Mononuclear cell (primary cell): ENCODE results near the gene LRR1. TPM values are rescaled to one million over a fixed set of nuclear protein-coding genes. Genes with fewer than 3 reads are reported as not detected.
A peak's percentile ranks its signal among the peaks of the same experiment; 100 is the strongest.
"Not testable (repeated sequence)": the region's sequence is repeated elsewhere in the genome, so short reads cannot be mapped to it uniquely, and the experiment has no call there.

Experiments
- H3K27me3 ChIP-seq: 2 replicates; pipeline ENCODE4 v1.6.0; 2011; ENCODE audit warnings: low read length, control low read depth; ENCODE audit not compliant: insufficient read depth
- H3K4me1 ChIP-seq: 2 replicates; pipeline ENCODE4 v1.5.1; 2011; ENCODE audit warnings: mild to moderate bottlenecking, low read length, control low read depth; ENCODE audit not compliant: insufficient read depth
- H3K4me3 ChIP-seq: 2 replicates; pipeline ENCODE4 v1.5.1; 2011; ENCODE audit warnings: mild to moderate bottlenecking, low read length, moderate library complexity
- H3K9me3 ChIP-seq: 2 replicates; pipeline ENCODE4 v1.5.1; 2011; ENCODE audit warnings: low read depth, mild to moderate bottlenecking, control low read depth, low read length
- total RNA-seq: library from RNA; depleted of rRNA; stranded (reverse); fragments of >200 nt; gene quantifications from one replicate; pipeline ENCODE4 v1.2.3, GENCODE V29; 2012

Gene LRR1
- total RNA-seq, 1 donor, result 10.8 TPM

- Histone ChIP-seq H3K4me3 (no peak overlapping the region), H3K4me1 (peaks cover 28% of the 10 kb centered on the region), H3K9me3 (no peaks in the 10 kb centered on the region), H3K27me3 (no peaks in the 10 kb centered on the region)
These were observed 17.3 kb upstream of the LRR1 start for GRCh38 chr14:49581209-49582112.

GRCh38 chr14:49582113-49582977, 16.4 kb upstream of the LRR1 start:
- H3K27me3 ChIP-seq, result no peaks in the 10 kb centered on the region
- no peaks in the 10 kb centered on the region for H3K9me3 ChIP-seq
- peaks cover 28% of the 10 kb centered on the region for H3K4me1 ChIP-seq
- no peak overlapping the region for H3K4me3 ChIP-seq

DNA sequence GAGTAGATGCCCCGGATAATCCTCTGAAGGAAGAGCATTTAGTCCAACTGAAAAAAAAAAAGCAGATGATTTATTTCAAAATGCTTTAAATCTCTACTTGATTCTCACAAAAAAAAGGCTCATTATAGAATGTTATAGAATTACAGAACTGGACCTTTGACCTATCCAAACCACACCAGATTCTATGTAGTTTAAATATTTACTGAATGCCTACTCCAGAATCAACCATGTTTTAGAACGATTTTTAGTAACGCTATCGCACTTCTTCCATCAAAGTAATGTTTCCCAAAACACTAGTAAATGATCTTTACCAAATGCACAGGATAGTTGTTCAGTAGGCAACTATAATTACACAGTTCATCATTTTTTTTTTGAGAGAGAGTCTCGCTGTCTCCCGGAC, 15.1 kb upstream of the LRR1 start:
- no peaks in the 10 kb centered on the region for H3K9me3 ChIP-seq
- H3K4me3 ChIP-seq, result no peak overlapping the region
- peaks cover 28% of the 10 kb centered on the region for H3K4me1 ChIP-seq
- H3K27me3 ChIP-seq, result no peaks in the 10 kb centered on the region

GRCh38 chr14:49584058-49584457, 14.7 kb upstream of the LRR1 start:
- no peaks in the 10 kb centered on the region for H3K9me3 ChIP-seq
- peaks cover 28% of the 10 kb centered on the region for H3K4me1 ChIP-seq
- no peaks in the 10 kb centered on the region for H3K27me3 ChIP-seq
- H3K4me3 ChIP-seq, result no peak overlapping the region

- peak overlapping the region; percentile 98 for H3K4me3 ChIP-seq
- not testable (repeated sequence) for H3K27me3 ChIP-seq, H3K9me3 ChIP-seq
- H3K4me1 ChIP-seq, result peaks cover 28% of the 10 kb centered on the region
These were observed 13.6 kb upstream of the LRR1 start for GRCh38 chr14:49584981-49585640.

DNA sequence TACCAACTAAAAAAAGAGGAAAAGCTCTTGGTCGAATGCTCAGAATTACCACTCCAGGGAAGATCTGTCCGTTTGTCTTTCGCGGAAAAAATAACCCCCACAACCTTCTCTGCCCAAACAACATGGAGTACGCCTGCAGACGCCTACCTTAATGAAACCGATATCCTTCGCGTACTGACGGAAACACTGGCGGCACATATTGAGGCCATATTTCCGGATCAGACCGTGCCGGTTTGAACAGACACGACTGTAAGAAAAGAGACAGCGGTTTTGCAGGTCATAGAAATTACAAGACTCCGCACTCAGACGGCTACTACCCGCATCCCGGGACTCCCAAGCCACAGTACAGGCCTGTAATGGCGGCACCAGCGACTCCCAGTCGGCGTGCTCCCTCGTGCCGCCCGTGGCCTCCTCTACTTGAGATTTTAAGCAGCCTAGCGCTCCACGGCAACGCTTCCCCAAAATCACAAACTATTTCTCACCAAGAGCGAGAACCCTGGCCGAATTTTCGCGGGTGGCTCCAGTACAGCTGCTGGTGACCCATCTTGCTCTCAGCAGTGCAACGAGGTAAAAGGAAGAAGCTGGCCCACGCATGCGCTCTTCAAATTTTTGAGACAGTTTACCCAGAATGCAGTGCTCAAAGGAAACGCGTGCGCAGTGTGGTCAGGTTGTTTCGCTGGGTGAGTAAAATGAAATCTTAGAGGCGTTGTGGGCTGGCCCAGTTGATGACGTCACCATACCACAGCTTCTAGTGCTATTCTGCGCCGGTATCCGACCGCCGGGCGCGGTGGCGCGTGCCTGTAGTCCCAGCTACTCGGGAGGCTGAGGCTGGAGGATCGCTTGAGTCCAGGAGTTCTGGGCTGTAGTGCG, 12.7 kb upstream of the LRR1 start, which contains the start of gene RPS29:
Gene RPS29, minus strand, starts transcription at position 578 of the 870 bp plus-strand sequence. Its CDS starts 34 bp downstream, at position 544.
- Histone ChIP-seq H3K4me3 (peak within 1 kb of the TSS; percentile 98), H3K4me1 (peaks cover 28% of the 10 kb centered on the region), H3K27me3 (no peaks in the 10 kb centered on the region), H3K9me3 (no peaks in the 10 kb centered on the region)

DNA sequence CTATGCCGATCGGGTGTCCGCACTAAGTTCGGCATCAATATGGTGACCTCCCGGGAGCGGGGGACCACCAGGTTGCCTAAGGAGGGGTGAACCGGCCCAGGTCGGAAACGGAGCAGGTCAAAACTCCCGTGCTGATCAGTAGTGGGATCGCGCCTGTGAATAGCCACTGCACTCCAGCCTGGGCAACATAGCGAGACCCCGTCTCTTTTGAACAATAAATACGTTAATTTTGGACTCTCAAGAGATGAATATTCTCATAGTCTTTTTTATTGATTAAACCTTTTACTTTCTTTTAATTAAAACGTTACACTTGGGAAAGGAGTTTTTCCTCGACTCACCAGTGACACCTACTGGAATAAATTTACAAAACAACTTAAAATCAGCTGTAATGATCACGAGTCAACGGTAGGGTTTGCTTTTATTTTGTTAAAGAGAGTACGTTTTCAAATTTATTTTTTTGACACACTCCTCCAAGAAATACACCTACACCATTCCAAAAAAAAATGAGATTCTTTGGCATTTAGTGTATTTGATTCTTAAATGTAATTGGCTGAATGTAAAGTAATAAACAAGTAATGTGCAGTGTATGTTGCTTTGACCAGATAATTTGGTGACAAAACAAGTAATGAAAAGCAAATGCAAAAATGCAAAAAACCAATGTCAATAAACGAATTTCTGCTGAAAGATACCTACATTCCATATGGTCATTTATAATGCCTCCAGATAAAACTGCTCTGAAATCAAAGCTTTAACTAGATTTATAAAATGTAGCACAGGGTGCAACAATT, 11.9 kb upstream of the LRR1 start:
- Histone ChIP-seq H3K4me3 (peak overlapping the region; percentile 98), H3K27me3 (no peaks in the 10 kb centered on the region), H3K4me1 (peaks cover 24% of the 10 kb centered on the region), H3K9me3 (no peaks in the 10 kb centered on the region)

GRCh38 chr14:49589387-49589786, 9.4 kb upstream of the LRR1 start:
- Histone ChIP-seq H3K27me3 (no peaks in the 10 kb centered on the region), H3K9me3 (no peaks in the 10 kb centered on the region), H3K4me3 (no peak overlapping the region), H3K4me1 (peaks cover 13% of the 10 kb centered on the region)

GRCh38 chr14:49593016-49593415, 5.7 kb upstream of the LRR1 start:
- Histone ChIP-seq H3K27me3 (no peaks in the 10 kb centered on the region), H3K4me1 (peaks cover 11% of the 10 kb centered on the region), H3K4me3 (no peak overlapping the region), H3K9me3 (no peaks in the 10 kb centered on the region)

DNA sequence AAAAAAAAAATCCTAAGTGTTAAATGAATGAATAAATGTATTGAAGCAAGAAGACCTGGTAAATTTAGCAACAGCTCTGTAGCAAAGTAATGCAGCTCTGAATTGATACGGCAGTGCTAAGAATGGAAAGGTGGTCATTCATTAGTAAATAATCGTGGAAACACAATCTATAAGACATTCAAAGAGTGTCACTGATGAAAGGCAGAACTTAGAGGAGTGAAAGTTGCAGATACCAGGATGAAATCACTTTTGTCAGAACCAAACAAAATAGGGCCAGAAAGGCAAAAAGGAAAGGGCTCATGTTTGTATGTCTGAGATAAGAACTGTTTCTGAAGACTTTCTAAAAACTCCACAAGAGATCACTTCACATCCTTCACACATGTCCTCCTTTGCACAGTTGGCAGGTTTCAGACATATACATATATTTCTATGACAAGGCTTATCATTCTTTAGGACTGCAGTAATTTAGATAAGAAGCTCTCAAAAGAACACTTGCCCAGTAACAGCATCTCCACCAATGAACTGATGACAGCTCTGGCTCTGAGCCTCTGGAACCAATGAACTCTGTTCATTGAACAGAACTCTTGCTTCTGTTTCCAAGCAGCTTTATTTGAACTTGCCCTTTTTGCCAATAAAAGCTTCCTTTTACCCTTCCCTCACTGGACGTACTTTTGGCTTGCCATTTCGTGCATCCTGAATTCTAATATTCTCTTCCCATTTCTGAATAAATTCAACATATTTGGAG, 4.2 kb upstream of the LRR1 start:
- no peak overlapping the region for H3K4me3 ChIP-seq
- H3K4me1 ChIP-seq, result peaks cover 14% of the 10 kb centered on the region
- no peaks in the 10 kb centered on the region for H3K27me3 ChIP-seq
- no peaks in the 10 kb centered on the region for H3K9me3 ChIP-seq

- Histone ChIP-seq H3K4me3 (peak overlapping the region; percentile 91), H3K27me3 (no peaks in the 10 kb centered on the region), H3K9me3 (no peaks in the 10 kb centered on the region), H3K4me1 (peaks cover 20% of the 10 kb centered on the region)
These were observed 603 bp upstream of the LRR1 start for GRCh38 chr14:49598189-49598484.

DNA sequence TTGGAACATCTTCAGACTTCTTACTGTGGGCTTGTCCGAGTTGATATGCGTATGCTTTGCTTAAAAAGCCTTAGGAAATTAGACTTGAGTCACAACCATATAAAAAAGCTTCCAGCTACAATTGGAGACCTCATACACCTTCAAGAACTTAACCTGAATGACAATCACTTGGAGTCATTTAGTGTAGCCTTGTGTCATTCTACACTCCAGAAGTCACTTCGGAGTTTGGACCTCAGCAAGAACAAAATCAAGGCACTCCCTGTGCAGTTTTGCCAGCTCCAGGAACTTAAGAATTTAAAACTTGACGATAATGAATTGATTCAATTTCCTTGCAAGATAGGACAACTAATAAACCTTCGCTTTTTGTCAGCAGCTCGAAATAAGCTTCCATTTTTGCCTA, 8.8 kb downstream of the LRR1 start:
- H3K9me3 ChIP-seq, result no peaks in the 10 kb centered on the region
- H3K4me1 ChIP-seq, result no peaks in the 10 kb centered on the region
- no peaks in the 10 kb centered on the region for H3K27me3 ChIP-seq
- H3K4me3 ChIP-seq, result no peak overlapping the region

DNA sequence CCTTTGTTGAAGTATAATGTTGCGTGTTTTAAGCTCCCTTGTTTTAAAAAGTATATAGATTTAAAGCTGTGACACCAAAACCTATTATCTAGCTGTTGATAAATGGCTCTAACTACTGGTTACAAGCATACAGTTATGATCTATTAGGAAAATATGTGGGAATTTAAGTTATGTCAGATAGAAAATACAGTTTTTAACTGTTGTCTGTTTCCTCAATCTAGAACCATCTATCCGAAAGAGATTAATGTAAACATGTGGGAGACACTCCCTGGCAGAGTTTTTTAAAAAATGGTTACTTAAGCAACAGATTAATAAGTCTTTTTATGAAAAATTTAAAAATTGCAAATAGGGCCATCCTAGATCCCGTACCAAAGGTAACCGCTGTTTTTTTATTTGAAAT, 13.5 kb downstream of the LRR1 start:
- Histone ChIP-seq H3K4me1 (no peaks in the 10 kb centered on the region), H3K9me3 (no peaks in the 10 kb centered on the region), H3K4me3 (no peak overlapping the region), H3K27me3 (no peaks in the 10 kb centered on the region)
